Stimulated activated CD4-positive, alpha-beta T cell treated with anti-CD3 and anti-CD28 coated beads, Interleukin-2, amount 100 ng/mL, for 4 hours (primary cell): ENCODE results near the gene CDC73.
"Not testable (repeated sequence)": the region's sequence is repeated elsewhere in the genome, so short reads cannot be mapped to it uniquely, and the experiment has no call there.

ENCODE experiments used
- DNase-seq: peaks from one replicate; pipeline ENCODE4 v3.0.0-alpha.2; 2020; ENCODE audit warnings: low read depth

The CDC73 gene

GRCh38 chr1:193234530-193234929 is 112.7 kb downstream of the CDC73 start:
- no peak for DNase-seq

DNA sequence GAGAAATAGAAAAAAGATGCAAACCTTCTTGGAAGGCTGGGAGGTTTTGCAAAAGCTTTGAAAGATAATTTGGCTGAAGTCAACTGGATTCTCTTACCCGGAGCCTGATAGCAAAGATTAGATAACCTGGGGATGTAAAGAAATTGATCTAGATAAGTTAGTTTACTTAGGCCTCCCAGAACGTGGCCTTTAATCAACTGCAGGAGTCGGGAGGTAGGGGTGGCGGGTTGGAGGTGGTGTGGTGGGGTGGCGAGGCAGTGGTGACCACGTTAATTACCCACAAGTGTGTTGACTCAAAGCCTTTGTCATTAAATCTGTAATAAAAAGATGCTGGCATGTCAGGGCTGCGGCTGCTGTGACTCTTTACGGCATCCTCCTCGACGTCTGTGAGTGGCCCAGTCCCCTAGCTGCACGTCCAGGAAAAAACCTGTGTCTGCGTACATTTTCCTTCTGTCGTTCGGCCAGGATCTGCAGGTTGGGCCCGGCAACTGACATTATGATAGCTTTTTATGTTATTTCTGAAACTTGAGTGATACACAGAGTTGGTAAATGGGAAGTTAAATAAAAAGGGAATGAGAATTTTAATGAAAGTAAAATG is 115.6 kb downstream of the CDC73 start:
- DNase-seq: no peak

GRCh38 chr1:193240609-193241008 is 118.8 kb downstream of the CDC73 start:
- DNase-seq: no peak

- no peak for DNase-seq
Observed at GRCh38 chr1:193241132-193241827, 119.4 kb downstream of the CDC73 start.

GRCh38 chr1:193242000-193242399 is 120.2 kb downstream of the CDC73 start:
- no peak for DNase-seq

DNA sequence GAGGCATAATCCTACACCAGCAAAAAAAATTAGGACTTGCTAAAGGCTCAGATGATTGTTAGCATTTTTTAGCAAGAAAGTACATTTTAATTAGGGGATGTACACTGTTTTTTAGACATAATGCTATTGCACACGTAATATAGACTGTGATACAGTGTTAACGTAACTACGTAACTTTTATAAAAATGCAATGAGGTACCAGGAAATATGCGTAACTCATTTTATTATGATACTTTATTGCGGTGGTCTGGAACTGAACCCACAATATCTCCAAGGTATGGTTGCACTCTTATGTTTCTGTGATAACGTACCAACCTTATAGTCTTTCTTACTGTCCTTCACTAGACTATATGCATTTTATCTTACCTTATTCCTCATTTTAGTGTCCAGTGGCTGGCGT is 127.4 kb downstream of the CDC73 start:
- DNase-seq: no peak

DNA sequence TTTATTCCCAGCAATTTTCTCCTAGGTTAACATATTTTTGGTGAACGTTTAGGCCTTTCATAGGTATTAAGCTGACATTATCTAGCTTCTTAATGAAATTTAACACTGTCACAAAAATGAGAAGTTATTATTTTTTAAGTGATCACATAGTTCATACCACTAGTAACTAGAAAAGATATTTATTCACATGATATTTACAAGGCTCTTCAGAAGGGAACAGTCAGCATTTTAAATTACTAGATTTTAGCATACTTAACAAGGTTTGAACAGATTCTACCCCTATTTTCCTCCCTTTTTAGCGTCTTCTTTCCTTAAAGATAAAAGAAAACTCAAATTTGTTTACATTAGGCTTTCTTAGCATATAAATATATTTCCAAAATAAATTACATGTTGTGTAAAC is 130.1 kb downstream of the CDC73 start:
- no peak for DNase-seq

DNA sequence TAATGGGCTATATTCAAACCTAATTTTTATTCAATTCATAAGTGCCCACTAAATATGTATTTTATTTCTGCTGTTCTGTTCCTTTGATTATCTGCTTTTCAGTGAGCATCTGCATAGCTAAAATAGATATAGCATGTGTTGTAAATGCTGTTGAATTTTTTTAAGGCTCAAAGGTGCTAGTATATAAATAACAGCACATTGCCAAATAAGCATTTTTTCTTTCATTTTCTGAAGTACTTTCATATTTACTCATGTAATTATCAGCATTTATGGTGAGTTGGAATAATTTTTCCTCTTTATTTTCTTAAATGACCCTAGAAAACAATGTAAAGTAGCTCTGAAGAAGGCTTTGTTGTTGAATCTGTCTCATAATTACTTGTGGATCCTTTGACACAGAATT is 134.2 kb downstream of the CDC73 start:
- no peak for DNase-seq

GRCh38 chr1:193259636-193260035 is 137.8 kb downstream of the CDC73 start:
- no peak for DNase-seq

- DNase-seq: no peak
Observed at GRCh38 chr1:193260056-193260745, 138.4 kb downstream of the CDC73 start.

DNA sequence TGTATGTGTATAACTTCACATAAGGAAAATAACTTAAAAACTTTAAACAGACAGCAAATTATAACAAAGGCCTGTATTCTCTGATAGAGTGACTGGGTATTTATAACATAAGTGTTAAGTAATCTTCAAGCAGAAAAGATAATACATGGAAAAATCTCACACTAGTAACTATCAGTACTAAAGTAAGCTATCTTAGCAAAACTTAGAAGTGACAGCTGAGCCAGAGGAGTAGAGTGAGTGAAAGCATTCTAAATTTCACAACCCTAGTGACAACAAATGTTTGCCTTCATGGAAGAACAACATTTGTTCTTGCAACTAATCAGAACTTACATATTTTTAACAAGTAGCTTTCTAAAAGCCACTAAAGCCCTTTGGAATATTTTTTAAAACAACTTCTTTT is 139.1 kb downstream of the CDC73 start:
- no peak for DNase-seq

GRCh38 chr1:193262661-193263060 is 140.8 kb downstream of the CDC73 start:
- DNase-seq: no peak

GRCh38 chr1:193264313-193265065 is 142.7 kb downstream of the CDC73 start:
- no peak for DNase-seq

DNA sequence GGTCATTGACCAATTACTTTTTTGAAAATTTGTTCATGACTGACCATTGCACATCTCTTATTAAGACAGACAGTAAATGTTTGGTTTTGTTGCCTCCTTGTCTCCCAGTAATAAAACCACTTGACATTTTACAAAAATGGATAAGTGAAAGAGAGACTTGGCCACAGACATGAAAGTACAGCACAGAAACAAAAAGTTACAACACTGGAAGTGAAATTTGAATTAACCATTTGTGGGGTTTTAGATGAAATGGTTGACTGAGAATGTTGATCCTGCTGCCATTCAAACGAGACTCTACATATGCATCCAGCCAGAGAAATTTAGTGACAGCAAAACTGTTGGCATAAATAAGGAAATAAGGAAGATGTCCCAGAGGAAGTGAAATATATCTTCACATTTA is 143.9 kb downstream of the CDC73 start:
- DNase-seq: no peak

DNA sequence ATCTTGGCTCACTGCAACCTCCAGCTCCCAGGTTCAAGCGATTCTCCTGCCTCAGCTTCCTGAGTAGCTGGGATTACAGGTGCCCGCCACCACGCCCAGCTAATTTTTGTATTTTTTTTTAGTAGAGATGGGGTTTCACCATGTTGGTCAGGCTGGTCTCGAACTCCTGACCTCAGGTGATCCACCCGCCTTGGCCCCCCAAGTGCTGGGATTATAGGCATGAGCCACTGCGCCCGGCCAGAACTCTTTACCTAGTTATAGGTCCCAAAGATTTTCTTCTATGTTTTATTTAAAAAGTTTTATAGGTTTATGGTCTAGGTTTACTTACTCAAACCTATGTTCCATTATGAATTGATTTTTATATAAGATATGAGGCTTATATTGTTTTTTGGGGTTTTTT is 145.0 kb downstream of the CDC73 start:
- DNase-seq: not testable (repeated sequence)

- DNase-seq: no peak
Observed at GRCh38 chr1:193270996-193271395, 149.2 kb downstream of the CDC73 start.

DNA sequence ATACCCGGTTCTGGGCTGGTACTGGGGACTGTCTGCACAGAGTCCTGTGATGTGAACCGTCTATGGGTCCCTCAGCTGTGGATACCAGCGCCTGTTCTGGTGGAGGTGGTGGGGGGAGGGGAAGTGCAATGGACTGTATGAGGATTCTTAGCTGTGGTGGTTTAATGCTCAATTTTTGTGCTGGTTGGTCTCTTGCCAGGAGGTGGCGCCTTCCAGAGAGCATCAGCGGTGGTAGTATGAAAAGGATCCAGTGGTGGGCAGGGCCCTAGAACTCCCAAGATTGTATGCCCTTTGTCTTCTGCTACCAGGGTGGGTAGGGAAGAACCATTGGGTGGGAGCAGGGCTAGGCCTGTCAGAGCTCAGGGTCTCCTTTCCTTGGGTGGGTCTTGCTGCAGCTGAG is 153.9 kb downstream of the CDC73 start:
- DNase-seq: no peak

- no peak for DNase-seq
Observed at GRCh38 chr1:193278968-193279367, 157.1 kb downstream of the CDC73 start.

GRCh38 chr1:193281894-193282293 is 160.1 kb downstream of the CDC73 start:
- no peak for DNase-seq

DNA sequence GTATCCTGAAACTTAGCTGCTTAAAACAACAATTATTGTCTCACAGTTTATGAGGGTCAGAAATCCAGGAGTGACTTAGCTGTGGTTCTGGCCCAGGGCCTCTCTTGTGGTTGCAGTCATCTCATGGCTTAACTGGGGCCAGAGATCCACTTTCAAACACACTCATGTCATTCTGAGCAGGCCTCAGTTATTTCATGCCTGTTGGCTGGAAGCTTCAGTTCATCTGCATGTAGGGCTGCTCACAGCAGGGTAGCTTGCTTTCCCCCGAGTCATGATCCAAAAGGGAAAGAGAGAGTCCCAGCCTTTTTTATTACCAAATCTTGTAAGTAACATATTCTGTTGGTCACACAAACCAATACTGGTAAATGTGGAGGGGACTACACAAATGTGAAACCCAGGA is 161.2 kb downstream of the CDC73 start:
- DNase-seq: no peak

DNA sequence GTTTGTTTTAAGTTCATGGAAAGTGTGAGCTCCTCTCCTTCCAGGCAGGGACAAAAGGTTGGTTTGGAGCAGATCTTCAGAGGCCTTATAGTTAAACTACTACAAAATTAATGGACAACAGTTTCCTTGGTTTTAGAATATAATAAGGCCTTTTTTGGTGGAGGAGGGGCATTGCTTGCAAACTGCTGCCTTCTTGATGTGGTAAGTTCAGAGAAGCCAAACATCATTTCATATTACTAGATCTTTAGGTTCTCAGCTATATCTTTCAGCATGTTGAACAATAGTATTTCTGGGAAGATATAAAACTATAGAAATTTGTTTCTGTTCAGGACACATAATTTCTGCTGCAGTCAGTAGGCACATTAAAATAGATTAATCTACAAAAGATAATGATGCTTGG is 162.4 kb downstream of the CDC73 start:
- DNase-seq: no peak

GRCh38 chr1:193285641-193286040 is 163.8 kb downstream of the CDC73 start:
- DNase-seq: no peak
